ENCODE results near the gene LRRC4C. TPM values are rescaled to one million over a fixed set of nuclear protein-coding genes. Genes with fewer than 3 reads are reported as not detected.

Gene LRRC4C
- total RNA-seq, 1 experiment from 2014 or later, result 0.15 TPM

- ChIA-PET POLR2A (no interaction called here), CTCF (no interaction called here)
- in situ Hi-C loops (cut with HindIII; ENCODE audit: low pct_unique_long_range_greater_than_20kb, low sequenced_read_pairs), result no loop called here
- DNase-seq (ENCODE audit: low read depth, low spot score) (no peak), ATAC-seq (no peak)
- intact Hi-C loops (cut with micrococcal nuclease; ENCODE audit: unreplicated experiment), result no loop called here
- no TSS peak for BruUV-seq (replicated peaks)
- Histone ChIP-seq H3K27ac (ENCODE audit: low read length) (no peak overlapping the region), H3K4me1 (ENCODE audit: control insufficient read depth, insufficient read depth, low read length) (no peaks in the 10 kb centered on the region), H3K4me3 (ENCODE audit: low read depth in 2 of 2, low read length in 2 of 2) (no peak overlapping the region), H3K36me3 (ENCODE audit: control insufficient read depth, insufficient read depth, low read length) (no peaks in the 10 kb centered on the region), H3K9me3 (ENCODE audit: control insufficient read depth, insufficient read depth, low read depth, low read length) (no peaks in the 10 kb centered on the region), H3K27me3 (ENCODE audit: control insufficient read depth, insufficient read depth, low read length) (no peaks in the 10 kb centered on the region)
- TF ChIP-seq SIN3A (IDR thresholded peaks at IDR 0.05; ENCODE audit: borderline replicate concordance, insufficient read depth, low read depth, low read length), result no peak
Observed at GRCh38 chr11:40236526-40236925, 1222.9 kb downstream of the LRRC4C start.

GRCh38 chr11:40235841-40236240, 1223.6 kb downstream of the LRRC4C start:
- H3K36me3 ChIP-seq (ENCODE audit: control insufficient read depth, insufficient read depth, low read length), result no peaks in the 10 kb centered on the region
- H3K9me3 ChIP-seq (ENCODE audit: control insufficient read depth, insufficient read depth, low read depth, low read length), result no peaks in the 10 kb centered on the region
- no peaks in the 10 kb centered on the region for H3K4me1 ChIP-seq (ENCODE audit: control insufficient read depth, insufficient read depth, low read length)
- ChIA-PET POLR2A (no interaction called here), CTCF (no interaction called here)
- in situ Hi-C loops (cut with HindIII; ENCODE audit: low pct_unique_long_range_greater_than_20kb, low sequenced_read_pairs), result no loop called here
- no peak for ATAC-seq
- no peak for TF ChIP-seq SIN3A (IDR thresholded peaks at IDR 0.05; ENCODE audit: borderline replicate concordance, insufficient read depth, low read depth, low read length)
- no peak for TF ChIP-seq TCF7L2 (IDR thresholded peaks at IDR 0.05; ENCODE audit: low read depth, low read length)
- no peak for TF ChIP-seq POLR2AphosphoS5 (IDR thresholded peaks at IDR 0.05; ENCODE audit: low read depth, low read length)
- TF ChIP-seq REST (IDR thresholded peaks at IDR 0.05; ENCODE audit: insufficient read depth in 1 of 2, low read depth in 2 of 2, low read length in 1 of 2), result no peak
- TF ChIP-seq CTCF (IDR thresholded peaks at IDR 0.05), result no peak
- no peak overlapping the region for H3K4me3 ChIP-seq (ENCODE audit: low read depth in 2 of 2, low read length in 2 of 2)
- H3K27ac ChIP-seq (ENCODE audit: low read length), result no peak overlapping the region
- intact Hi-C loops (cut with micrococcal nuclease; ENCODE audit: unreplicated experiment), result no loop called here
- H3K27me3 ChIP-seq (ENCODE audit: control insufficient read depth, insufficient read depth, low read length), result no peaks in the 10 kb centered on the region
- DNase-seq (ENCODE audit: low read depth, low spot score), result no peak
- no TSS peak for BruUV-seq (replicated peaks)

- BruUV-seq (replicated peaks), result no TSS peak
- ChIA-PET CTCF (no interaction called here), POLR2A (no interaction called here)
- ATAC-seq (no peak), DNase-seq (ENCODE audit: low read depth, low spot score) (no peak)
- no peak for TF ChIP-seq CTCF (IDR thresholded peaks at IDR 0.05)
- no peak for TF ChIP-seq SIN3A (IDR thresholded peaks at IDR 0.05; ENCODE audit: borderline replicate concordance, insufficient read depth, low read depth, low read length)
- no peak for TF ChIP-seq TCF7L2 (IDR thresholded peaks at IDR 0.05; ENCODE audit: low read depth, low read length)
- no peak for TF ChIP-seq POLR2AphosphoS5 (IDR thresholded peaks at IDR 0.05; ENCODE audit: low read depth, low read length)
- no peak for TF ChIP-seq REST (IDR thresholded peaks at IDR 0.05; ENCODE audit: insufficient read depth in 1 of 2, low read depth in 2 of 2, low read length in 1 of 2)
- intact Hi-C loops (cut with micrococcal nuclease; ENCODE audit: unreplicated experiment) (no loop called here), in situ Hi-C loops (cut with HindIII; ENCODE audit: low pct_unique_long_range_greater_than_20kb, low sequenced_read_pairs) (no loop called here)
- H3K27me3 ChIP-seq (ENCODE audit: control insufficient read depth, insufficient read depth, low read length), result no peaks in the 10 kb centered on the region
- H3K9me3 ChIP-seq (ENCODE audit: control insufficient read depth, insufficient read depth, low read depth, low read length), result no peaks in the 10 kb centered on the region
- H3K4me1 ChIP-seq (ENCODE audit: control insufficient read depth, insufficient read depth, low read length), result no peaks in the 10 kb centered on the region
- H3K27ac ChIP-seq (ENCODE audit: low read length), result no peak overlapping the region
- H3K36me3 ChIP-seq (ENCODE audit: control insufficient read depth, insufficient read depth, low read length), result no peaks in the 10 kb centered on the region
- no peak overlapping the region for H3K4me3 ChIP-seq (ENCODE audit: low read depth in 2 of 2, low read length in 2 of 2)
Observed at GRCh38 chr11:40230821-40231220, 1228.6 kb downstream of the LRRC4C start.

Data from Panc1 (cell line).